HG02970 (cell line): Measurements from ENCODE around the gene LTBP3.
A peak's percentile ranks its signal among the peaks of the same experiment; 100 is the strongest.
"Not testable (repeated sequence)": the region's sequence is repeated elsewhere in the genome, so short reads cannot be mapped to it uniquely, and the experiment has no call there.

Experiments
- ATAC-seq: cut with Tn5 transposase; IDR thresholded peaks from one replicate; pipeline ENCODE4 v1.9.1; 2021; ENCODE audit warnings: mild to moderate bottlenecking, moderate library complexity, moderate number of reproducible peaks; ENCODE audit not compliant: unreplicated experiment, low FRiP score

LTBP3 gene

GRCh38 chr11:65518941-65519549 lies 39.1 kb downstream of the LTBP3 start:
- not testable (repeated sequence) for ATAC-seq

- ATAC-seq = no peak
These were observed 41.8 kb downstream of the LTBP3 start for GRCh38 chr11:65516135-65516968.

- not testable (repeated sequence) for ATAC-seq
These were observed 45.8 kb downstream of the LTBP3 start for GRCh38 chr11:65512311-65512710.

- peak; percentile 19 for ATAC-seq
These were observed 51.2 kb downstream of the LTBP3 start for GRCh38 chr11:65506772-65507505.

- no peak for ATAC-seq
These were observed 51.8 kb downstream of the LTBP3 start for GRCh38 chr11:65506290-65506771.

GRCh38 chr11:65505466-65506289 lies 52.5 kb downstream of the LTBP3 start:
- no peak for ATAC-seq

- no peak for ATAC-seq
These were observed 53.3 kb downstream of the LTBP3 start for GRCh38 chr11:65504674-65505465.

GRCh38 chr11:65503949-65504673 lies 54.0 kb downstream of the LTBP3 start:
- no peak for ATAC-seq

- no peak for ATAC-seq
These were observed 54.7 kb downstream of the LTBP3 start for GRCh38 chr11:65503368-65503948.

- ATAC-seq = no peak
These were observed 55.4 kb downstream of the LTBP3 start for GRCh38 chr11:65502555-65503367.

- ATAC-seq = no peak
These were observed 55.9 kb downstream of the LTBP3 start for GRCh38 chr11:65502274-65502554.

GRCh38 chr11:65501472-65502273 lies 56.5 kb downstream of the LTBP3 start:
- no peak for ATAC-seq

- ATAC-seq = no peak
These were observed 57.0 kb downstream of the LTBP3 start for GRCh38 chr11:65501186-65501471.

GRCh38 chr11:65500387-65501185 lies 57.6 kb downstream of the LTBP3 start:
- no peak for ATAC-seq

GRCh38 chr11:65499713-65500386 lies 58.3 kb downstream of the LTBP3 start:
- no peak for ATAC-seq
